NCI-H1930 (cell line): ENCODE results near the gene SHISA8.
"Not testable (repeated sequence)": the region's sequence is repeated elsewhere in the genome, so short reads cannot be mapped to it uniquely, and the experiment has no call there.

ENCODE experiments used
- DNase-seq, 2 experiments: peaks; one replicate each; lab custom pipeline; 2025; lab: John Stamatoyannopoulos, UW

The SHISA8 gene

GRCh38 chr22:41915035-41915785, at the start of gene SHISA8:
Gene SHISA8 (minus strand): TSS chr22:41915074. CDS start chr22:41914667, 407 bp downstream.
- DNase-seq = no peak

GRCh38 chr22:41964112-41964491, 49.2 kb upstream of the SHISA8 start:
- DNase-seq = no peak

- no peak for DNase-seq
These were observed 48.7 kb upstream of the SHISA8 start for GRCh38 chr22:41963453-41964111.

- no peak for DNase-seq
These were observed 43.2 kb upstream of the SHISA8 start for GRCh38 chr22:41957941-41958556.

- DNase-seq = no peak
These were observed 37.8 kb upstream of the SHISA8 start for GRCh38 chr22:41952713-41953112.

GRCh38 chr22:41951898-41952474, 37.1 kb upstream of the SHISA8 start, which contains the start of gene SMIM45:
Gene SMIM45 (plus strand): TSS chr22:41952150.
- DNase-seq = peak; percentile 79 to 90

- DNase-seq = no peak
These were observed 34.6 kb upstream of the SHISA8 start for GRCh38 chr22:41949297-41949965.

- DNase-seq = not testable (repeated sequence)
These were observed 34.0 kb upstream of the SHISA8 start for GRCh38 chr22:41948928-41949296.

- DNase-seq = no peak
These were observed 33.3 kb upstream of the SHISA8 start for GRCh38 chr22:41948142-41948541.

- DNase-seq = no peak
These were observed 32.7 kb upstream of the SHISA8 start for GRCh38 chr22:41947424-41948080.

- DNase-seq = peak; percentile 94
These were observed 32.0 kb upstream of the SHISA8 start, which contains the start of gene CENPM for GRCh38 chr22:41946629-41947423. Gene CENPM (minus strand): TSS chr22:41947152. CDS start chr22:41947076, 76 bp downstream.

- no peak for DNase-seq
These were observed 28.9 kb upstream of the SHISA8 start for GRCh38 chr22:41943661-41944209.

- DNase-seq = peak; percentile 37 to 38
These were observed 26.2 kb upstream of the SHISA8 start for GRCh38 chr22:41940832-41941765.

GRCh38 chr22:41939981-41940831, 25.3 kb upstream of the SHISA8 start:
- DNase-seq = no peak

GRCh38 chr22:41936894-41937169, 22.0 kb upstream of the SHISA8 start:
- DNase-seq = no peak

- DNase-seq = no peak
These were observed 20.6 kb upstream of the SHISA8 start for GRCh38 chr22:41935509-41935908.

GRCh38 chr22:41935015-41935351, 20.1 kb upstream of the SHISA8 start:
- no peak for DNase-seq

GRCh38 chr22:41934284-41935014, 19.6 kb upstream of the SHISA8 start:
- DNase-seq = no peak
